ENCODE data around the gene GPSM3.

Gene GPSM3

DNA sequence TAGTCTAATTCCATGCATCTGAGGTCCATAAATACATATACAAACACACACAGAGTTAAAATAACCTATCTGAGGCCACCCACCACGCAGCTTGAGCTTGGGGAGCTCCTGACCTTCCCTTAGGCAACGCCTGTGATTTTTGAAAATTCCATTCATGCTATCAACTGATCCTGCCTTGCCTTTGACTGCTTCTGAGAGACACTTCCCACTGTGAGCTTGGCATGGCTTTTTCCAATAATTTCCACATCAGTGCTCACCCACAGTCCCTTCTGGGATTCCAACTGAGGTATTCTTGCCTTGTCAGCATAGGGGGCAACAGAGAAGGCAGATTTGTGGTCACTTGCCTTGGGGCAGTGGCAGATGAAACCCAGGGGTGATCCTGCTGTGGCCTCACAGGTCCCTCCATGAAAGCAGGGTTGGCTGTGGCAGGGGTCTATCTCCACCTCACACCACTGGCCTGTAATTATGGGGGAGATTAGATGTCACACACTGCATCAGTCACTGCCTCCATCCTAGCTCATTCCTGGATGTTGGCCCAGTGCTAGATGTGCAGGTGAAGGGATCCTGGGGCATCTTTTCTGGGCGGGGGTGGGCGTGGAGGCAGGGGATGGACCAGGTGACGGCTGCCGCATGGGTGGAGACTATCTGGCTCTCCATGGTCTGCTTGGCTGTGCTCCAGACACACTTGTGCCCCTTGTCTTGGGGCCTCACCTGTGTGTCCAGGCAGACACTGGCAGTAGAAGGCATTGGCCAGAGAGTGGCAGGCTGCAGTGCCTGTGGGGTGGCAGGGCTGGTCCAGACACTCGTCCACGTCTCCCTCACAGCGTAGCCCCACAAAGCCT is 11.2 kb upstream of the GPSM3 start:
- TF ChIP-seq, protein P1, sequence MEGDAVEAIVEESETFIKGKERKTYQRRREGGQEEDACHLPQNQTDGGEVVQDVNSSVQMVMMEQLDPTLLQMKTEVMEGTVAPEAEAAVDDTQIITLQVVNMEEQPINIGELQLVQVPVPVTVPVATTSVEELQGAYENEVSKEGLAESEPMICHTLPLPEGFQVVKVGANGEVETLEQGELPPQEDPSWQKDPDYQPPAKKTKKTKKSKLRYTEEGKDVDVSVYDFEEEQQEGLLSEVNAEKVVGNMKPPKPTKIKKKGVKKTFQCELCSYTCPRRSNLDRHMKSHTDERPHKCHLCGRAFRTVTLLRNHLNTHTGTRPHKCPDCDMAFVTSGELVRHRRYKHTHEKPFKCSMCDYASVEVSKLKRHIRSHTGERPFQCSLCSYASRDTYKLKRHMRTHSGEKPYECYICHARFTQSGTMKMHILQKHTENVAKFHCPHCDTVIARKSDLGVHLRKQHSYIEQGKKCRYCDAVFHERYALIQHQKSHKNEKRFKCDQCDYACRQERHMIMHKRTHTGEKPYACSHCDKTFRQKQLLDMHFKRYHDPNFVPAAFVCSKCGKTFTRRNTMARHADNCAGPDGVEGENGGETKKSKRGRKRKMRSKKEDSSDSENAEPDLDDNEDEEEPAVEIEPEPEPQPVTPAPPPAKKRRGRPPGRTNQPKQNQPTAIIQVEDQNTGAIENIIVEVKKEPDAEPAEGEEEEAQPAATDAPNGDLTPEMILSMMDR (IDR thresholded peaks at IDR 0.05; ENCODE audit: extremely low read depth, missing control alignments), result no peak
- DNase-seq (ENCODE audit: low spot score), result no peak

DNA sequence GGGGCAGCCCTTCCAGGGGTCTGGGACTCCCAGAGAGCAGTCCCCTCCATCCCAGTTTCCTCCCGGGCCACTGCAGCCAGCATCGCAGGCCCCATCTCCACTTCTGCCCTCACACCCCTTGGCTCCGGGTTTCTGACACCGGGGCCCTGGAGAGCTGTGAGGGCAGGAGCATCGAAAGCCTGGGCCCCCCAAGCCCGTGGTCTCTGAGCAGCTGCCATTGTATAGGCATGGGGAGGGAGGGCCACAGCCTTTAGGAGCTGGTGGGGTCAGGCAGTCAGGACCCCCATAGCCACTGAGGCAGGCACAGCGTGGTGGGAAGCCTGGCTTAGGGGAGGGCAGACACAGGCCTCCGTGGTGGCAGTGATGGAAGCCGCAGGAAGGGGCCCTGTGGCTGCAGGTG is 9.7 kb upstream of the GPSM3 start:
- no peak for DNase-seq (ENCODE audit: low spot score)
- TF ChIP-seq, protein P1 (IDR thresholded peaks at IDR 0.05; ENCODE audit: extremely low read depth, missing control alignments), result no peak

DNA sequence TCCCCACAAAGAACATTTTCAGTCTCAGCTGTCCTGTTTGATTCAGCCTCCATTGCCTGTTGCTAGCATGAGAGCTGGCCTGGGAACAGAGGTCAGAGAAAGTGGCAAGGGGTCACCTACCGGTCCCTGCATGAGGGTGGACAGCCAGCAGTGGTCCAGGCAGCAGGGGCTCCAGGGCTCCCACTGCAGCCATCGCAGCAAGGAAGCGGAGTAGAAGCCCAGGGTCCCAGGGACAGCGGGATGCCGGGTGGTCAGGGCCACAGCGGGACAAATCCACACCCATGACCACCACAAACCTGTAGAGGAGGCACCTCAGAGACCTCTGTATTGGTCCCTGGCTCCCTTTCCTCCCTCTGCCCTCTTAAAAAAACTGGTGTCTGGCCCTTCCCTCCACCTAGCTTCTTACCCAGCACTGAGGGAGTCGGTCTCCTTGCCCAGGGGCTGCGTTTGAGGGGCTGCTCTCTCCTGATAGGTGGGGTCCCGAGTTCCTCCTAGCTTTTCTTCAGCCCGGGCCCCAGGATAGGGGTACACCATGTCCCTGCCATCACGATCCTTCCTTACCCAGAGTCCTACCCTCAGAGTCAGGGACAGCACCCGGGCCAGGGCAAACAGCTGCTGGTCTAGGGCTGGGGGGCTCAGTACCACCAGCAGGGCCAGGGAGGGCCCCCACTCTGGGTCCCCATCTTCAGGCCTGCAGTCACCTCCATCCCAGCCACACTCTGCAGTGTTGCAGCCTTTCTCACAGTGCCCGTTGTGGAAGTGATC is 8.4 kb upstream of the GPSM3 start:
- TF ChIP-seq, protein P1 (IDR thresholded peaks at IDR 0.05; ENCODE audit: extremely low read depth, missing control alignments), result no peak
- no peak for DNase-seq (ENCODE audit: low spot score)

DNA sequence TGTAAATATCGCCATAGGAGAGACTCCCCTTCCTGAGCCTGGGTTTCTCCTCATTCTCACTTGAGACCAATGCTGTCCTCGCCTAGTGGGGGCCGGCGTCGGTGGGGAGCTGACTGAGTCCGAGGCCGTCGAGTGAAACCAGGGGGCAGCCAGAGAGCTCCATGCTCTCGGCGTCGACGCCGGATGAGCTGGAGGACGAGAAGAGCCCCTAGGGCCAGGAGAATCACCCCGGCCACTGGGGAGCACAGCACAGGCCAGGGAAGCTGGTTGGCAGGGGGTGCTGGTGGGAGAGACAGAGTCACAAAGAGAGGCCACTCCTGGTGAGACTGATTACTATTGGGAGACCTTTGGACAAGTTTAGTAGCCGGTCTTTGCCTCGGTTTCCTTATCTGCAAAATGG is 6.4 kb upstream of the GPSM3 start:
- TF ChIP-seq, protein P1 (IDR thresholded peaks at IDR 0.05; ENCODE audit: extremely low read depth, missing control alignments), result no peak
- no peak for DNase-seq (ENCODE audit: low spot score)

DNA sequence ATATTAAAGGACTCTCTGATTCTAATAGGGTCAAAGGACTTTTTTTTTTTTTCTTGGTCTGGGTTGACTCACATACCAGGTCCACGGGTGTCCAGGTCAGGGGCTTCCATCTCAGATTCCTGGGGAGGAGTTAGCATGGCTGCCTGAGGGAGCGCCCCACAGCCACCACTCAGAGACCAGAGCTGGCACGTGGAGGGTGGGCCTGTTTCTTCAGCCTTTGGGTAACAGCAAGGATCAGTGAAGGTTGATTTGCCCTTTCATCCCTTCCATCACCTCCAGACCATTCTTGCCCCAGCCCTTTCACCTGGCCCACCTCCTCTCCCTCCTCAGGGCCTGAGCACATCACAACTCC is 5.9 kb upstream of the GPSM3 start:
- TF ChIP-seq, protein P1 (IDR thresholded peaks at IDR 0.05; ENCODE audit: extremely low read depth, missing control alignments), result no peak
- no peak for DNase-seq (ENCODE audit: low spot score)

DNA sequence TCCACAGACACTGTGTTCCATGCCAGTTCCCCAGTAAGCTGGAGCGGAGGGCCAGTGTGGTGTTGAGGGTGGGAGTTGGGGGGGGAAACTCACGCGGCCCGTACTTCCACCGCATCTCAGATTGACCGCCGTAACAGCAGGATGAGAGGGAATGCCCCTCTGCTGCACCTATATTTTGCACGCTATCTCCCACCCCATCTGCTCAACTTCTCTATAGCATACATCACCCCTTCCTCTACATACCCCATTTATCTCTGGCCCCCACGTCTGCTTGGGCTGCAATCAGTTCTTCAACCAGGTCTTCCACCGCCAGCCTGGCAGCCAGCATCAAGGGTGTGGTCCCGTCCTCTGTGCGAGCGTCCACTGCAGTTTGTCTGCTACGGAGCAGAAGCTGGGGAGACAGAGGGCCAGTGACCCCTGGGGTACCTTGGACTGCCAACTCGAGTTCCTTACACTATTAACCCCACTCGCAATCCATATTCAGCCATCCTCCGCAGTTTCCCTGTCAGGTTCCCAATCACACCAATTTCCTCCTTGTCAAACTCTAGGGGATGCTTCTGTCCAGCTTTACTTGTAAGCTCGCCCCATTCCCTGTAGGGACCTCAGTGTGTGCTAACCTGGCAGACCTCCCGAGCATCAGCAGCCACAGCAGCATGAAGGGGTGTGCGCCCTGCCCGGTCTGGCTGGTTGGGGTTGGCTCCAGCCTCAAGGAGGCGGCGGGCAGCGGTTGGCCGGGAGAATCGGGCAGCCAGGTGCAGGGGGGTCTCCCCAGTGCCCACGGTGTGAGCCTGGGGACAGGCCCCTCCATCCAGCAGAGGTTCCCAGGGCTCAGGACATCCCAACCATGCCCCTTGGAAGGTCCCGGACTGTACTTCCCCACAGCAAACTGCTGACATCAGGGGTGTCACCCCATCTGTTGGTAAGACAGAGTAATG is 4.5 kb upstream of the GPSM3 start:
- TF ChIP-seq, protein P1 (IDR thresholded peaks at IDR 0.05; ENCODE audit: extremely low read depth, missing control alignments), result no peak
- DNase-seq (ENCODE audit: low spot score), result peak; percentile 49

Data from GM20000 (cell line).